Erythroblast (primary cell): ENCODE results near the gene PPP1R18.
"Not testable (repeated sequence)": the region's sequence is repeated elsewhere in the genome, so short reads cannot be mapped to it uniquely, and the experiment has no call there.

Experiments used
- GATA1 ChIP-seq: IDR thresholded peaks from 2 replicates; pipeline ENCODE4 v1.6.1; 2011; ENCODE audit warnings: low read depth, mild to moderate bottlenecking, control low read depth, low read length, moderate library complexity
- POLR2A ChIP-seq: IDR thresholded peaks from 2 replicates; pipeline ENCODE4 v1.6.1; 2011; ENCODE audit warnings: mild to moderate bottlenecking, low read length

- TF ChIP-seq POLR2A, GATA1: not testable (repeated sequence)
Measured at GRCh38 chr6:30666300-30666699, 20.1 kb downstream of the PPP1R18 start.
